Gastrocnemius medialis (tissue), 4 donors: ENCODE results near the gene CFAP69. TPM values are rescaled to one million over a fixed set of nuclear protein-coding genes. Genes with fewer than 3 reads are reported as not detected.

ENCODE experiments used
- ATAC-seq, 2 donors: fragments of 150-250 bp; one replicate each; pipeline ENCODE4 v1.9.1; 2016
- DNase-seq, 2 donors: peaks; one replicate each; pipeline ENCODE4 v3.0.0-alpha.2; 2019
- H3K27ac ChIP-seq, 4 donors: fragments of 200-600 bp; sonication (generic); 1 replicate in 1 of 4; 2 replicates in 3 of 4; pipeline ENCODE4 v1.5.1; 2016 to 2018; ENCODE audit warnings: mild to moderate bottlenecking in 2 of 4, moderate library complexity in 1 of 4
- H3K27me3 ChIP-seq, 3 donors: fragments of 200-600 bp; sonication (generic) in 2 of 3; 1 replicate in 1 of 3; 2 replicates in 2 of 3; pipeline versions ENCODE4 v1.5.1 to v1.6.0; 2016 to 2019; ENCODE audit warnings: mild to moderate bottlenecking in 1 of 3, moderate library complexity in 1 of 3
- H3K36me3 ChIP-seq, 2 donors: fragments of 200-600 bp; sonication (generic) in 1 of 2; one replicate each; pipeline ENCODE4 v1.5.1; 2017 to 2018
- H3K4me1 ChIP-seq, 2 donors: fragments of 200-600 bp; sonication (generic) in 1 of 2; one replicate each; pipeline ENCODE4 v1.5.1; 2016 to 2017; ENCODE audit warnings: mild to moderate bottlenecking in 2 of 2
- H3K4me3 ChIP-seq, 4 donors: fragments of 200-600 bp; sonication (generic) in 3 of 4; 1 replicate in 1 of 4; 2 replicates in 3 of 4; pipeline ENCODE4 v1.5.1; 2016 to 2019; ENCODE audit warnings: mild to moderate bottlenecking in 2 of 4
- H3K9me3 ChIP-seq, 3 donors: fragments of 200-600 bp; sonication (generic) in 2 of 3; 1 replicate in 1 of 3; 2 replicates in 2 of 3; pipeline ENCODE4 v1.5.1; 2016 to 2019
- CTCF ChIP-seq, 5 experiments: fragments of 450-650 bp in 3 of 5; fragments of 200-600 bp in 2 of 5; sonication (generic) in 2 of 5; IDR thresholded peaks in 4 of 5; conservative IDR thresholded peaks in 1 of 5; 1 replicate in 4 of 5; 2 replicates in 1 of 5; pipeline ENCODE4 v1.5.1; 2016 to 2019; ENCODE audit warnings: antibody characterized with exemption in 5 of 5, mild to moderate bottlenecking in 3 of 5, moderate library complexity in 3 of 5
- POLR2A ChIP-seq, 2 donors: fragments of 450-650 bp; IDR thresholded peaks; one replicate each; pipeline ENCODE4 v1.6.1; 2017; ENCODE audit warnings: antibody characterized with exemption in 2 of 2, mild to moderate bottlenecking in 2 of 2, moderate library complexity in 2 of 2
- in situ Hi-C, 4 donors: fragments of 200-750 bp; cut with MboI; loops; one replicate each; pipeline versions ENCODE4 v1.15.0 to v1.8.0; 2017; ENCODE audit warnings: low sequenced_read_pairs in 4 of 4
- intact Hi-C: fragments of 100-400 bp; cut with DNase I; formaldehyde crosslinking; loops from one replicate; pipeline ENCODE4 v1.15.1; 2023; ENCODE audit warnings: low total_unique reads
- total RNA-seq, 4 donors: library from RNA; depleted of rRNA; stranded (reverse); fragments of >200 nt; gene quantifications; one replicate each; pipeline versions ENCODE4 v1.1.0 to v1.2.3, GENCODE V29; 2016

CFAP69 gene
- total RNA-seq, 4 donors from 2014 or later = 0.62 to 4.9 (median 1.6) TPM; not detected in 1

GRCh38 chr7:90227259-90227658 is 17.7 kb upstream of the CFAP69 start:
- H3K27me3 ChIP-seq = no peaks in the 10 kb centered on the region
- intact Hi-C loops = no loop called here
- no peak for TF ChIP-seq POLR2A (IDR thresholded peaks at IDR 0.05)
- TF ChIP-seq CTCF (IDR thresholded peaks at IDR 0.05 in 4 of 5, conservative IDR thresholded peaks at IDR 0.05 in 1 of 5) = no peak
- no peak overlapping the region for H3K27ac ChIP-seq
- in situ Hi-C loops = no loop called here
- ATAC-seq (no peak), DNase-seq (no peak)
- no peak overlapping the region for H3K4me3 ChIP-seq
- no peaks in the 10 kb centered on the region for H3K4me1 ChIP-seq
- H3K9me3 ChIP-seq = no peaks in the 10 kb centered on the region
- no peaks in the 10 kb centered on the region for H3K36me3 ChIP-seq

- Histone ChIP-seq H3K36me3 (no peaks in the 10 kb centered on the region), H3K27me3 (no peaks in the 10 kb centered on the region), H3K27ac (no peak overlapping the region), H3K4me3 (no peak overlapping the region), H3K9me3 (no peaks in the 10 kb centered on the region), H3K4me1 (no peaks in the 10 kb centered on the region)
- in situ Hi-C loops = no loop called here
- no peak for TF ChIP-seq CTCF (IDR thresholded peaks at IDR 0.05 in 4 of 5, conservative IDR thresholded peaks at IDR 0.05 in 1 of 5)
- TF ChIP-seq POLR2A (IDR thresholded peaks at IDR 0.05) = no peak
- intact Hi-C loops = no loop called here
- no peak for DNase-seq
- ATAC-seq = no peak
These were observed 15.3 kb upstream of the CFAP69 start for GRCh38 chr7:90229682-90230081.

GRCh38 chr7:90230834-90231233 is 14.1 kb upstream of the CFAP69 start:
- Histone ChIP-seq H3K4me3 (no peak overlapping the region), H3K9me3 (no peaks in the 10 kb centered on the region), H3K27me3 (no peaks in the 10 kb centered on the region), H3K36me3 (no peaks in the 10 kb centered on the region), H3K27ac (no peak overlapping the region), H3K4me1 (no peaks in the 10 kb centered on the region)
- no peak for ATAC-seq
- intact Hi-C loops = no loop called here
- DNase-seq = no peak
- in situ Hi-C loops = no loop called here
- no peak for TF ChIP-seq POLR2A (IDR thresholded peaks at IDR 0.05)
- no peak for TF ChIP-seq CTCF (IDR thresholded peaks at IDR 0.05 in 4 of 5, conservative IDR thresholded peaks at IDR 0.05 in 1 of 5)

GRCh38 chr7:90231304-90231703 is 13.7 kb upstream of the CFAP69 start:
- TF ChIP-seq POLR2A (IDR thresholded peaks at IDR 0.05) (no peak), CTCF (IDR thresholded peaks at IDR 0.05 in 4 of 5, conservative IDR thresholded peaks at IDR 0.05 in 1 of 5) (no peak)
- Histone ChIP-seq H3K4me1 (no peaks in the 10 kb centered on the region), H3K27ac (no peak overlapping the region), H3K9me3 (no peaks in the 10 kb centered on the region), H3K27me3 (no peaks in the 10 kb centered on the region), H3K4me3 (no peak overlapping the region), H3K36me3 (no peaks in the 10 kb centered on the region)
- DNase-seq (no peak), ATAC-seq (no peak)
- in situ Hi-C loops = no loop called here
- intact Hi-C loops = no loop called here

- TF ChIP-seq CTCF (IDR thresholded peaks at IDR 0.05 in 4 of 5, conservative IDR thresholded peaks at IDR 0.05 in 1 of 5) = no peak
- no peak for TF ChIP-seq POLR2A (IDR thresholded peaks at IDR 0.05)
- ATAC-seq = no peak
- no peaks in the 10 kb centered on the region for H3K9me3 ChIP-seq
These were observed 12.5 kb upstream of the CFAP69 start for GRCh38 chr7:90232430-90232829.

More at GRCh38 chr7:90232430-90232829, 12.5 kb upstream of the CFAP69 start:
- Histone ChIP-seq H3K27ac (no peak overlapping the region), H3K4me1 (no peaks in the 10 kb centered on the region), H3K27me3 (no peaks in the 10 kb centered on the region), H3K4me3 (no peak overlapping the region), H3K36me3 (no peaks in the 10 kb centered on the region)
- intact Hi-C loops (no loop called here), in situ Hi-C loops (no loop called here)
- no peak for DNase-seq
